ENCODE data around the gene INTS11. TPM values are rescaled to one million over a fixed set of nuclear protein-coding genes. Genes with fewer than 3 reads are reported as not detected.

The INTS11 gene
- polyA plus RNA-seq, 3 donors: 46.2 to 154 (median 49.6) TPM

DNA sequence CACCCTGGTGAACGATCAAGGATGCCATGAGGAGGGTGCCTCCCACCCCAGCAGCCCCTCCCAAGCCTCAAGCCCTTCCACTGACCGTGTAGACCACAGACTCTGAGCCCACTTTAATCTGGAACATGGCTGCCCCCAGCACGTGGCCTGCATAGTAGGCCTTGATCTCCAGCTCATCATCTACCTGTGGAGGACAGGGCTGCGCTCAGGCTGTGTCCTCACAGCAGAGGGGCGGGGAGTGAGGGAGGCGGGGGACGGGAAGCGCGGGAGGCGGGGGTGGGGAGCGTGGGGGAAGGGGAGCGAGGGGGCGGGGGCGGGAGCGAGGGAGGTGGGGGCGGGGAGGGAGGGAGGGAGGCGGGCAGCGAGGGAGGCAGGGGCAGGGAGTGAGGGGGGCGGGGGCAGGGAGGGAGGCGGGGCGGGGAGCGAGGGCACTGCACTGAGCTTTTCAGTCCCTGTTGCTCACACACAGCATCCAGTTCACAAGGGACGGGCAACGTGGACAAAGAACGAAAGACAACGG is 9.0 kb downstream of the INTS11 start:
- TF ChIP-seq, protein P1, sequence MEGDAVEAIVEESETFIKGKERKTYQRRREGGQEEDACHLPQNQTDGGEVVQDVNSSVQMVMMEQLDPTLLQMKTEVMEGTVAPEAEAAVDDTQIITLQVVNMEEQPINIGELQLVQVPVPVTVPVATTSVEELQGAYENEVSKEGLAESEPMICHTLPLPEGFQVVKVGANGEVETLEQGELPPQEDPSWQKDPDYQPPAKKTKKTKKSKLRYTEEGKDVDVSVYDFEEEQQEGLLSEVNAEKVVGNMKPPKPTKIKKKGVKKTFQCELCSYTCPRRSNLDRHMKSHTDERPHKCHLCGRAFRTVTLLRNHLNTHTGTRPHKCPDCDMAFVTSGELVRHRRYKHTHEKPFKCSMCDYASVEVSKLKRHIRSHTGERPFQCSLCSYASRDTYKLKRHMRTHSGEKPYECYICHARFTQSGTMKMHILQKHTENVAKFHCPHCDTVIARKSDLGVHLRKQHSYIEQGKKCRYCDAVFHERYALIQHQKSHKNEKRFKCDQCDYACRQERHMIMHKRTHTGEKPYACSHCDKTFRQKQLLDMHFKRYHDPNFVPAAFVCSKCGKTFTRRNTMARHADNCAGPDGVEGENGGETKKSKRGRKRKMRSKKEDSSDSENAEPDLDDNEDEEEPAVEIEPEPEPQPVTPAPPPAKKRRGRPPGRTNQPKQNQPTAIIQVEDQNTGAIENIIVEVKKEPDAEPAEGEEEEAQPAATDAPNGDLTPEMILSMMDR (IDR thresholded peaks at IDR 0.05): no peak
- Histone ChIP-seq H3K27ac (ENCODE audit: low read depth in 1 of 2, low read length in 2 of 2) (no peak overlapping the region), H3K79me2 (ENCODE audit: insufficient read depth, low read length) (peaks cover 9% of the 10 kb centered on the region), H3K36me3 (replicated peaks in 1 of 2; ENCODE audit: control insufficient read depth in 1 of 2, insufficient read depth in 2 of 2, low read length in 2 of 2) (peaks cover 73 to 90% of the 10 kb centered on the region in 2 donors), H4K20me1 (ENCODE audit: insufficient read depth, low read length) (peaks cover 68% of the 10 kb centered on the region), H3K9ac (ENCODE audit: insufficient read depth, low read length, poor library complexity, severe bottlenecking) (no peak overlapping the region), H3K4me3 (replicated peaks in 1 of 3; ENCODE audit: low read depth in 2 of 3, low read length in 3 of 3) (no peak overlapping the region), H3K4me2 (replicated peaks; ENCODE audit: extremely low read depth, low read length, poor library complexity, severe bottlenecking) (no peak overlapping the region), H3K4me1 (ENCODE audit: control insufficient read depth in 1 of 2, insufficient read depth in 2 of 2, low read length in 2 of 2) (no peaks in the 10 kb centered on the region), H3K9me3 (replicated peaks in 1 of 2; ENCODE audit: control insufficient read depth in 1 of 2, insufficient read depth in 1 of 2, low read length in 2 of 2) (no peaks in the 10 kb centered on the region), H3K27me3 (ENCODE audit: control insufficient read depth in 2 of 2, insufficient read depth in 2 of 2, low read length in 2 of 2) (no peaks in the 10 kb centered on the region), H2AFZ (ENCODE audit: insufficient read depth, low read depth, low read length, poor library complexity, severe bottlenecking) (no peak overlapping the region)
- WGBS (ENCODE audit: insufficient coverage): 96% methylated on average over 6 of the region's 26 CpGs
- intact Hi-C loops (cut with micrococcal nuclease): no loop called here
- H3K4me1 Mint-ChIP-seq: no peaks in the 10 kb centered on the region
- H3K9me3 Mint-ChIP-seq: no peaks in the 10 kb centered on the region
- no peak overlapping the region for H3K27ac Mint-ChIP-seq
- no peak overlapping the region for H3K4me3 Mint-ChIP-seq
- H3K27me3 Mint-ChIP-seq (ENCODE audit: low read depth in 3 of 3): no peaks in the 10 kb centered on the region
- H3K36me3 Mint-ChIP-seq: peaks cover 51 to 91% of the 10 kb centered on the region in 2 donors
- DNase-seq: no peak

DNA sequence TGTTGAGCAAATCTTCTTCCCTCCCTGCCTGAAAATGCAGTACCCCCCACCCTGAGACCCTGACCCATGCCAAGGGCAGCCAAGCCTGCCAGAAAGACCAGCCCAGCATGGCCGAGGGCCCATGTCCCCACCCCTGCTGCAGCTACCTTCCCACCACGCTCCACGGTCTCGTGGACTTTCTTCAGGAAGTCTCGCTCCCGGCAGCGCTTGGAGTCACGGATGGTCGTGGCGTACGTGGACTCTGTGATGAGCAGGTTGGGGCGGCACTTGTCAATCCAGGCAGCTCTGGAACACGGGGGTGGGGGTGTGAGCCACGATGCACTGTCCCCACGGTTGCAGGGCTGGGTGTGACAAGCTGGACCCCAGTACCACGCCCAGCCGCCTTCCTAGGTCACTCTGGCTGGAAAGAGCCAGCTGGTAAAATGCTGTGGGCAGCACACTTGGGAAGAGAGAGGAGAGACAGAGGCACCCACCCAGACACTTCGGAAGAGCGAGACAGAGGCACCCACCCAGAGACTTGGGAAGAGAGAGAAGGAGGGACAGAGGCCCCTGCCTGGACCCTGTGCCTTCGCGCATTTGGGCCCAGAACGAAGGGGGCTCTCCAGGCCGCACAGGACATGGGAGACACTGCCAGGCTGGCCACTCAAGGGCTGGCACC is 9.7 kb downstream of the INTS11 start:
- H3K27ac ChIP-seq (ENCODE audit: low read depth in 1 of 2, low read length in 2 of 2): no peak overlapping the region
- H3K9me3 ChIP-seq (replicated peaks in 1 of 2; ENCODE audit: control insufficient read depth in 1 of 2, insufficient read depth in 1 of 2, low read length in 2 of 2): no peaks in the 10 kb centered on the region
- DNase-seq: no peak
- H3K79me2 ChIP-seq (ENCODE audit: insufficient read depth, low read length): peaks cover 4% of the 10 kb centered on the region
- no peaks in the 10 kb centered on the region for H3K27me3 ChIP-seq (ENCODE audit: control insufficient read depth in 2 of 2, insufficient read depth in 2 of 2, low read length in 2 of 2)
- H3K36me3 ChIP-seq (replicated peaks in 1 of 2; ENCODE audit: control insufficient read depth in 1 of 2, insufficient read depth in 2 of 2, low read length in 2 of 2): peaks cover 70 to 87% of the 10 kb centered on the region in 2 donors
- peaks cover 0 to under 1% of the 10 kb centered on the region in 2 donors for H3K4me1 ChIP-seq (ENCODE audit: control insufficient read depth in 1 of 2, insufficient read depth in 2 of 2, low read length in 2 of 2)
- no peak overlapping the region for H3K4me3 ChIP-seq (replicated peaks in 1 of 3; ENCODE audit: low read depth in 2 of 3, low read length in 3 of 3)
- Mint-ChIP-seq H3K27ac (peak overlapping the region in 2 of 7 donors; percentile 9 to 42), H3K4me3 (no peak overlapping the region), H3K36me3 (peaks cover 47 to 87% of the 10 kb centered on the region in 2 donors), H3K27me3 (ENCODE audit: low read depth in 3 of 3) (no peaks in the 10 kb centered on the region), H3K9me3 (no peaks in the 10 kb centered on the region), H3K4me1 (peaks cover under 1% of the 10 kb centered on the region)
- TF ChIP-seq, protein P1 (IDR thresholded peaks at IDR 0.05): no peak
- H3K9ac ChIP-seq (ENCODE audit: insufficient read depth, low read length, poor library complexity, severe bottlenecking): no peak overlapping the region
- peaks cover 61% of the 10 kb centered on the region for H4K20me1 ChIP-seq (ENCODE audit: insufficient read depth, low read length)
- WGBS (ENCODE audit: insufficient coverage): 95% methylated on average over 22 of the region's 23 CpGs
- H3K4me2 ChIP-seq (replicated peaks; ENCODE audit: extremely low read depth, low read length, poor library complexity, severe bottlenecking): no peak overlapping the region
- intact Hi-C loops (cut with micrococcal nuclease): no loop called here
- no peak overlapping the region for H2AFZ ChIP-seq (ENCODE audit: insufficient read depth, low read depth, low read length, poor library complexity, severe bottlenecking)
